Mesenchymal stem cell (in vitro differentiated cells and primary cell): ENCODE data around the gene IRAK1BP1.

ENCODE experiments used
- DNase-seq: peaks from one replicate; pipeline ENCODE4 v3.0.0-alpha.2; 2013
- H2AFZ ChIP-seq: one replicate; pipeline ENCODE4 v1.6.1; 2013; ENCODE audit warnings: low read depth, mild to moderate bottlenecking, control low read depth, inconsistent platforms, low read length, moderate library complexity
- H2AK5ac ChIP-seq: 2 replicates; pipeline ENCODE4 v1.6.1; 2013; ENCODE audit warnings: low read length, moderate library complexity, mild to moderate bottlenecking, inconsistent platforms; ENCODE audit not compliant: severe bottlenecking
- H2BK120ac ChIP-seq: one replicate; pipeline ENCODE4 v1.6.1; 2013; ENCODE audit warnings: low read depth, mild to moderate bottlenecking, inconsistent platforms, low read length, moderate library complexity
- H2BK12ac ChIP-seq, 2 experiments: one replicate each; pipeline ENCODE4 v1.6.1; 2013; ENCODE audit warnings: inconsistent platforms in 2 of 2, low read length in 2 of 2, mild to moderate bottlenecking in 2 of 2, moderate library complexity in 2 of 2, control low read depth in 1 of 2
- H2BK15ac ChIP-seq: one replicate; pipeline ENCODE4 v1.6.1; 2013; ENCODE audit warnings: mild to moderate bottlenecking, low read depth, inconsistent platforms; ENCODE audit not compliant: poor library complexity, severe bottlenecking
- H2BK5ac ChIP-seq: 2 replicates; pipeline ENCODE4 v1.6.1; 2013; ENCODE audit warnings: low read depth, mild to moderate bottlenecking, low read length, control low read depth, inconsistent platforms; ENCODE audit not compliant: poor library complexity, severe bottlenecking
- H3K14ac ChIP-seq, 2 experiments: one replicate each; pipeline ENCODE4 v1.6.1; 2013; ENCODE audit warnings: inconsistent platforms in 2 of 2, low read length in 2 of 2, control low read depth in 1 of 2, mild to moderate bottlenecking in 1 of 2, moderate library complexity in 1 of 2
- H3K18ac ChIP-seq, 2 experiments: one replicate each; pipeline ENCODE4 v1.6.1; 2013; ENCODE audit warnings: inconsistent platforms in 2 of 2, low read length in 2 of 2, control low read depth in 1 of 2, low read depth in 1 of 2, mild to moderate bottlenecking in 1 of 2
- H3K23ac ChIP-seq, 2 experiments: one replicate each; pipeline ENCODE4 v1.6.1; 2013; ENCODE audit warnings: inconsistent platforms in 2 of 2, low read length in 2 of 2, mild to moderate bottlenecking in 2 of 2, moderate library complexity in 2 of 2, control low read depth in 1 of 2
- H3K27ac ChIP-seq: 2 replicates; pipeline ENCODE4 v1.5.1; 2013; ENCODE audit warnings: mild to moderate bottlenecking, moderate library complexity, low read length, control low read depth, inconsistent platforms; ENCODE audit not compliant: poor library complexity, severe bottlenecking
- H3K27me3 ChIP-seq, 2 experiments: 2 replicates each; pipeline versions ENCODE4 v1.6.1 to v1.7.0; 2013; ENCODE audit warnings: low read length in 2 of 2, mild to moderate bottlenecking in 2 of 2, moderate library complexity in 2 of 2, control low read depth in 1 of 2, inconsistent platforms in 1 of 2; ENCODE audit not compliant: control insufficient read depth in 1 of 2, insufficient read depth in 1 of 2
- H3K36me3 ChIP-seq, 2 experiments: 2 replicates each; pipeline versions ENCODE4 v1.6.1 to v1.7.0; 2013; ENCODE audit warnings: low read length in 2 of 2, control low read depth in 1 of 2, inconsistent platforms in 1 of 2, low read depth in 1 of 2, mild to moderate bottlenecking in 1 of 2; ENCODE audit not compliant: insufficient read depth in 2 of 2, control insufficient read depth in 1 of 2
- H3K4ac ChIP-seq, 2 experiments: one replicate each; pipeline ENCODE4 v1.6.1; 2013; ENCODE audit warnings: inconsistent platforms in 2 of 2, low read length in 2 of 2, mild to moderate bottlenecking in 2 of 2, moderate library complexity in 2 of 2, control low read depth in 1 of 2, low read depth in 1 of 2
- H3K4me1 ChIP-seq: 2 replicates; pipeline ENCODE4 v1.6.1; 2013; ENCODE audit warnings: low read depth, low read length, control low read depth; ENCODE audit not compliant: control insufficient read depth, insufficient read depth
- H3K4me2 ChIP-seq: 2 replicates; pipeline ENCODE4 v1.6.1; 2013; ENCODE audit warnings: low read length, mild to moderate bottlenecking, inconsistent platforms; ENCODE audit not compliant: poor library complexity, severe bottlenecking
- H3K4me3 ChIP-seq, 2 experiments: 2 replicates each; pipeline versions ENCODE4 v1.5.1 to v1.7.0; 2013; ENCODE audit warnings: low read length in 2 of 2, mild to moderate bottlenecking in 2 of 2, control low read depth in 1 of 2, low read depth in 1 of 2; ENCODE audit not compliant: insufficient read depth in 1 of 2
- H3K79me1 ChIP-seq: replicated peaks from 2 replicates; pipeline ENCODE4 v1.6.1; 2013; ENCODE audit warnings: mild to moderate bottlenecking, control low read depth, low read length, inconsistent platforms; ENCODE audit not compliant: poor library complexity, severe bottlenecking
- H3K9ac ChIP-seq: 2 replicates; pipeline ENCODE4 v1.7.0; 2013; ENCODE audit warnings: mild to moderate bottlenecking, low read length, moderate library complexity
- H3K9me3 ChIP-seq: 2 replicates; pipeline ENCODE4 v1.7.0; 2013; ENCODE audit warnings: mild to moderate bottlenecking, low read length; ENCODE audit not compliant: control insufficient read depth
- H4K8ac ChIP-seq: one replicate; pipeline ENCODE4 v1.6.1; 2013; ENCODE audit warnings: inconsistent platforms, mild to moderate bottlenecking, low read length, moderate library complexity
- H4K91ac ChIP-seq: one replicate; pipeline ENCODE4 v1.6.1; 2013; ENCODE audit warnings: mild to moderate bottlenecking, low read length, inconsistent platforms
- WGBS: methylation state at CpG from one replicate; pipeline ENCODE4 v1.1.7; 2013; ENCODE audit warnings: mixed read lengths; 5-methylcytosine and 5-hydroxymethylcytosine counted together

IRAK1BP1 gene

DNA sequence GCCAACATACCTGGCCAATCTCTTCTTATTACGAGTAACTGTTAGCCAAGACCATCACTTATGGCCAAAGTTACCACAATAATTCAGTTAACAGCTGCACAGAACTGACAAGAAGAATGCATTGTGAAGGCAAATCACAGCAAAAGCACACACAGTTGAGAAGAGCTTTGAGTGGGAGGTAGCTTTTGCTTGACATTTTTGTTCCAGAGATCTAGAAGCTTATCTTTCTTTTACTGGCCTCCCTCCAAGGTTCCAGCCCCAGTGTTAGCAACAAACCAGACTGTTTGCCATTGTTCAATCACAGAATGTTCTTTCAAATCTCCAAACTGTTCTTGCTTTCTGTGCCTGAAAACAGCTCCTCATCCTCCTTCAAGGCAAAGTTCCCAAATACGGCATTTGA is 35.9 kb upstream of the IRAK1BP1 start:
- Histone ChIP-seq H2BK15ac (no peak overlapping the region), H2BK5ac (no peak overlapping the region), H3K4me2 (no peak overlapping the region), H3K36me3 (no peaks in the 10 kb centered on the region), H3K4me3 (no peak overlapping the region), H2AK5ac (no peak overlapping the region), H4K8ac (no peak overlapping the region), H3K4me1 (no peaks in the 10 kb centered on the region), H2AFZ (no peak overlapping the region), H2BK12ac (no peak overlapping the region), H3K9me3 (no peaks in the 10 kb centered on the region), H3K9ac (no peak overlapping the region), H3K79me1 (no peaks in the 10 kb centered on the region), H3K27ac (no peak overlapping the region), H3K27me3 (no peaks in the 10 kb centered on the region), H4K91ac (no peak overlapping the region), H3K14ac (no peak overlapping the region), H3K18ac (no peak overlapping the region), H2BK120ac (no peak overlapping the region), H3K23ac (no peak overlapping the region), H3K4ac (no peak overlapping the region)
- DNase-seq = no peak
- 71% methylated on average over 1 of the region's 2 CpGs for WGBS

DNA sequence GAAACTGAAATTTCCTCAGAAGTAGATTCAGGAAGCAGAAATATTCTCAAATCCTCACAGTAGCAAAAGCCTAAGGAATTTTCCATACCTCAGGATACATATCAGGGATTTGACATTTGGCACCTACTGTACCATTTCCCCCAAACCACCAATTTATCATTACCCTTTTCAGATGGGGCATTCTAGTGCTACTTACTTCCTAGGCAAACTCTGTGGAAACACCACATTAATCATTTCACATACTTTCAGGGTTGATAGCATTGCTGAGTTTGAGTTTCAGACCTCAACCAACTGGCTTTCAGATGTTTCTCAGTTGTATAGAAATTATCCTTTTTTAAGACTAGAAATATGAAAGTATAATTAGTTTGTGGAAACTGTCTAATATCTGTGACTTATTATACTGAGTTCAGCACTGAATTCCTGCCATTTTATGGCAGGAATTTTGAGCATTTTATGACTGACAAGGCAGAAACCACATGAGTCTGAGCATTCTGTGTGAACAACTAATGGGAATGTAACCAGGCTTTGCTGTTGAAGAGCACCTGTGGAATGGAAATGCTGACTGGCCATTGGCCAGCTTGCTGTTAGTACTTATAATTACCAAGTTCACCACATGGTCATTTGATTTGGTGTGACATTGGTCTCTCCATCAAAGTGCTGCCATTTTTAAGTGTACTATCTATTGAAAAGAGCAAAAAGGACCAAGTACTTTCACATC is 35.1 kb upstream of the IRAK1BP1 start:
- no peak for DNase-seq
- no peaks in the 10 kb centered on the region for H3K9me3 ChIP-seq
- no peak overlapping the region for H2BK120ac ChIP-seq
- no peak overlapping the region for H3K9ac ChIP-seq
- no peaks in the 10 kb centered on the region for H3K79me1 ChIP-seq
- no peak overlapping the region for H3K4ac ChIP-seq
- H3K4me3 ChIP-seq = no peak overlapping the region
- H2AFZ ChIP-seq = no peak overlapping the region
- no peak overlapping the region for H2BK12ac ChIP-seq
- H3K18ac ChIP-seq = no peak overlapping the region
- H3K27ac ChIP-seq = no peak overlapping the region
- no peaks in the 10 kb centered on the region for H3K36me3 ChIP-seq
- H3K14ac ChIP-seq = no peak overlapping the region
- H2BK5ac ChIP-seq = no peak overlapping the region
- no peak overlapping the region for H3K4me2 ChIP-seq
- no peak overlapping the region for H4K91ac ChIP-seq
- H2AK5ac ChIP-seq = no peak overlapping the region
- H4K8ac ChIP-seq = no peak overlapping the region
- no peak overlapping the region for H3K23ac ChIP-seq
- no peaks in the 10 kb centered on the region for H3K27me3 ChIP-seq
- no peaks in the 10 kb centered on the region for H3K4me1 ChIP-seq
- no peak overlapping the region for H2BK15ac ChIP-seq

DNA sequence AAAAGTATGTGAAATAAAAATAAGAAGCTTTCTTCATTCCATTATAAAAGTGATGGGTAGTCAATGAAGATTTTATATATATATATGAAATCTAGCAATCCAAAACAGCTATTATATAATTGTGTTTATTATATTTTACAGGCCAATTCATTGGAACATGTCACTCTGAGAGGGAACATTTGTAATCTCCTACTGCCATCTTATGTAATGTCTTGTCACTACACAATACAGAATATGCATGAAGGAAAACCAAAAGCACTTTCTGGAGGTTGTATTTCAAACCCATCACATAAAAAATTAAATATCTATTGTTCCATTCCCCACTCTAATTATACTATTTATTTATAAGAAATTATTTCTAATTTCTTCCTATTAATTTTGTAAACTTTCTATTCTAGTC is 31.5 kb upstream of the IRAK1BP1 start:
- Histone ChIP-seq H2AFZ (no peak overlapping the region), H4K91ac (no peak overlapping the region), H3K4me1 (no peaks in the 10 kb centered on the region), H2BK15ac (no peak overlapping the region), H3K23ac (no peak overlapping the region), H3K18ac (no peak overlapping the region), H2BK120ac (no peak overlapping the region), H3K4me3 (no peak overlapping the region), H3K79me1 (no peaks in the 10 kb centered on the region), H3K9ac (no peak overlapping the region), H3K36me3 (no peaks in the 10 kb centered on the region), H3K27me3 (no peaks in the 10 kb centered on the region), H2BK12ac (no peak overlapping the region), H3K14ac (no peak overlapping the region), H2AK5ac (no peak overlapping the region), H3K4me2 (no peak overlapping the region), H3K4ac (no peak overlapping the region), H2BK5ac (no peak overlapping the region), H3K9me3 (no peaks in the 10 kb centered on the region), H4K8ac (no peak overlapping the region), H3K27ac (no peak overlapping the region)
- DNase-seq = peak; percentile 13

DNA sequence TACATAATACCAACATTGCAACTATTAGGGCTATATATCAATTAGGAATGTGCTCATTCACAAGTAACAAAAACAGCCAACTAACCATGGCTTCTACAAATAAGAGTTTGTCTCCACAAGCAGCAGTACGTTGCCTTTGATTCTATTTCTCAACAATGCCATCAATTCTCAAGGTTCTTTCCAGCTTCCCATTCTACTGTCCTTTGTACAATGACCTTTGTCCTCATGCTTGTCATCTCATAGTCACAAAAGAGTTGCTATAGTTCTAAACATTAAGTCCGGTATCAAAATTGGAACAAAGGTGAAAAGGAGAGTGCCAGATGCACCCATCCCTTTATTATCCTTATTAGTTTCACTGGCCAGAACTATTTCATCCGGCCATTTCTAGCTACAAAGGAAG is 30.8 kb upstream of the IRAK1BP1 start:
- no peaks in the 10 kb centered on the region for H3K9me3 ChIP-seq
- no peak overlapping the region for H3K9ac ChIP-seq
- WGBS = 79% methylated on average over 2 of the region's 3 CpGs
- no peaks in the 10 kb centered on the region for H3K4me1 ChIP-seq
- H3K23ac ChIP-seq = no peak overlapping the region
- H4K8ac ChIP-seq = no peak overlapping the region
- no peak overlapping the region for H3K27ac ChIP-seq
- no peaks in the 10 kb centered on the region for H3K79me1 ChIP-seq
- no peak overlapping the region for H2BK15ac ChIP-seq
- H2BK120ac ChIP-seq = no peak overlapping the region
- no peak overlapping the region for H3K4ac ChIP-seq
- H3K4me2 ChIP-seq = no peak overlapping the region
- no peak overlapping the region for H2BK12ac ChIP-seq
- H4K91ac ChIP-seq = no peak overlapping the region
- H2AFZ ChIP-seq = no peak overlapping the region
- no peak overlapping the region for H2AK5ac ChIP-seq
- no peaks in the 10 kb centered on the region for H3K27me3 ChIP-seq
- no peak overlapping the region for H3K14ac ChIP-seq
- no peak overlapping the region for H3K4me3 ChIP-seq
- no peaks in the 10 kb centered on the region for H3K36me3 ChIP-seq
- no peak overlapping the region for H2BK5ac ChIP-seq
- no peak for DNase-seq
- no peak overlapping the region for H3K18ac ChIP-seq
